ENCODE results near the gene EDEM2. TPM values are rescaled to one million over a fixed set of nuclear protein-coding genes. Genes with fewer than 3 reads are reported as not detected.

The EDEM2 gene
- polyA plus RNA-seq, 2 of the 4 experiments (the other 2 are of a cell fraction) = 41.6 to 51.2 TPM

- TF ChIP-seq KDM1A (IDR thresholded peaks at IDR 0.05; ENCODE audit: low read depth) (no peak), EHMT2 (IDR thresholded peaks at IDR 0.05; ENCODE audit: low read depth) (no peak), CHD4 (IDR thresholded peaks at IDR 0.05; ENCODE audit: borderline replicate concordance) (no peak), TP53 (CRISPR knock-in tag; IDR thresholded peaks at IDR 0.05) (no peak), BHLHE40 (IDR thresholded peaks at IDR 0.05; ENCODE audit: low read depth, low read length) (no peak), ZNF302 (CRISPR knock-in tag; IDR thresholded peaks at IDR 0.05) (no peak), HOXB5 (CRISPR knock-in tag; IDR thresholded peaks at IDR 0.05) (no peak), RCOR1 (IDR thresholded peaks at IDR 0.05; ENCODE audit: low read depth, low read length) (no peak), CTCF (IDR thresholded peaks at IDR 0.05) (no peak), RNF2 (IDR thresholded peaks at IDR 0.05; ENCODE audit: borderline replicate concordance, low read depth) (no peak), CHD2 (IDR thresholded peaks at IDR 0.05; ENCODE audit: low read length, partially characterized antibody) (no peak), SREBF2 (IDR thresholded peaks at IDR 0.05) (no peak), SMC3 (IDR thresholded peaks at IDR 0.05) (no peak), JUNB (IDR thresholded peaks at IDR 0.05) (no peak), HOXB13 (CRISPR knock-in tag; IDR thresholded peaks at IDR 0.05; ENCODE audit: low read depth) (no peak), E2F6 (IDR thresholded peaks at IDR 0.05; ENCODE audit: borderline replicate concordance, low read depth) (no peak), NR3C1 (IDR thresholded peaks at IDR 0.05) (no peak), EP300 (IDR thresholded peaks at IDR 0.05) (no peak)
- TF ChIP-seq, protein P1, sequence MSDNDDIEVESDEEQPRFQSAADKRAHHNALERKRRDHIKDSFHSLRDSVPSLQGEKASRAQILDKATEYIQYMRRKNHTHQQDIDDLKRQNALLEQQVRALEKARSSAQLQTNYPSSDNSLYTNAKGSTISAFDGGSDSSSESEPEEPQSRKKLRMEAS (IDR thresholded peaks at IDR 0.05) = no peak
- TF ChIP-seq, protein P2, sequence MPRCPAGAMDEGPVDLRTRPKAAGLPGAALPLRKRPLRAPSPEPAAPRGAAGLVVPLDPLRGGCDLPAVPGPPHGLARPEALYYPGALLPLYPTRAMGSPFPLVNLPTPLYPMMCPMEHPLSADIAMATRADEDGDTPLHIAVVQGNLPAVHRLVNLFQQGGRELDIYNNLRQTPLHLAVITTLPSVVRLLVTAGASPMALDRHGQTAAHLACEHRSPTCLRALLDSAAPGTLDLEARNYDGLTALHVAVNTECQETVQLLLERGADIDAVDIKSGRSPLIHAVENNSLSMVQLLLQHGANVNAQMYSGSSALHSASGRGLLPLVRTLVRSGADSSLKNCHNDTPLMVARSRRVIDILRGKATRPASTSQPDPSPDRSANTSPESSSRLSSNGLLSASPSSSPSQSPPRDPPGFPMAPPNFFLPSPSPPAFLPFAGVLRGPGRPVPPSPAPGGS (IDR thresholded peaks at IDR 0.05) = no peak
- no peak overlapping the region for H3K4me3 ChIP-seq
- no peak for FAIRE-seq
- H3K9me3 ChIP-seq = no peaks in the 10 kb centered on the region
- DNase-seq (ENCODE audit: low read depth in 1 of 2, low spot score in 1 of 2) = no peak
- no peak overlapping the region for H3K4me2 ChIP-seq
- peaks cover 16% of the 10 kb centered on the region for H3K4me1 ChIP-seq
- ATAC-seq = no peak
- ChIA-PET POLR2A (no interaction called here), CTCF (interaction anchor here (1.3 to 1.5 kb wide), 2 partner anchors 9 to 106 kb away, joined by 5 to 8 read pairs; partner anchors contain the start of gene TRPC4AP)
- no peak overlapping the region for H3K27ac ChIP-seq
- WGBS (ENCODE audit: missing lambda C conversion rate) = 81% methylated on average over 8 of the region's 8 CpGs
Measured at GRCh38 chr20:35101620-35102019, 45.5 kb downstream of the EDEM2 start.

DNA sequence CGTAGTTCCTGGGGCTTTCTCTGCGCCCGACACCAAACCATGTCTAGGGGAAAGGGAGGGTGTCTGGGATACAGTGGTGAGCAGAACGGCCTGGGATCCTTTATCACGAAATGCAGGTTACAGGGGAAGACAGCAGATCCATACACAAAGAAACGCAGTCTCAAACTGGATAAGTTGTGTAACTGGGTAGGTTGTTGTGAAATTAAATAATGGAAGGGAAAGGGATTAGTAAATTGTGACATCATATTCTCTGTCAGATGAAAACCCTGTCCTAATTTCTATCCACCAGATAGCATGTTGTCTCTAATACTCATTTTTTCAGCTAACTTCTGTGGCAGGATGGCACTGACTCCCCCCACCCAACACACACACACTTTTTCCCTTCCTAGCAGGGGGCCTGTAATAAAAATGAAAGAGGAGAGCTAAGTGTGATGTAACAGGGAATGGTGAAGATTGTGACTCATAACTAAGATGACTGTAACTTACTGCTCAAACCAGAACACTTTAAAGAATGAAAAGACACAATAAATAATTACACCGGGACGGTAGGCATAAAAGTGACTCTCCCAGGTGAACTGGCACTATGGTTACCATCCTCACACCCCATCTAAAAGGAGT lies 53.8 kb downstream of the EDEM2 start:
- WGBS (ENCODE audit: missing lambda C conversion rate) = 56% methylated on average over 8 of the region's 8 CpGs
- DNase-seq (ENCODE audit: low read depth in 1 of 2, low spot score in 1 of 2) (peak; percentile 47), FAIRE-seq (no peak), ATAC-seq (peak in 1 of 2 experiments; percentile 32; a peak in 1 of 6 replicates)
- 0 out of 2 replicates have a peak, but pooled peaks have one; percentile 9 for TF ChIP-seq FOSB (CRISPR knock-in tag; IDR thresholded peaks at IDR 0.05)
- TF ChIP-seq JUNB (IDR thresholded peaks at IDR 0.05) = peak; percentile 49; the same call in 1 of the 2 replicates
- TF ChIP-seq RARB (CRISPR knock-in tag; IDR thresholded peaks at IDR 0.05) = no peak
- no peak; the same call in 1 of the 2 replicates for TF ChIP-seq FOSL2 (IDR thresholded peaks at IDR 0.05)
- TF ChIP-seq FOSL2 (CRISPR knock-in tag; IDR thresholded peaks at IDR 0.05) = peak; percentile 81
- TF ChIP-seq RAD21 (conservative IDR thresholded peaks at IDR 0.05 in 1 of 2, IDR thresholded peaks at IDR 0.05 in 1 of 2) = no peak
- peak; percentile 45 to 57; a peak in 3 of 4 replicates for TF ChIP-seq CEBPB (IDR thresholded peaks at IDR 0.05)
- no peak for TF ChIP-seq HMGXB4 (CRISPR knock-in tag; IDR thresholded peaks at IDR 0.05; ENCODE audit: borderline replicate concordance)
- Histone ChIP-seq H3K9me3 (no peaks in the 10 kb centered on the region), H3K4me2 (peak overlapping the region; percentile 88), H3K4me3 (peak overlapping the region; percentile 61), H3K27ac (peak overlapping the region; percentile 93 to 94), H3K4me1 (peaks cover 27% of the 10 kb centered on the region)
- ChIA-PET CTCF (interaction anchor here (0.9 to 11.0 kb wide), 16 partner anchors 9 to 370 kb away, joined by 3 to 194 read pairs (median 4); no protein-coding TSS in a partner anchor), POLR2A (no interaction called here)
